Colonic mucosa (tissue), 4 donors: ENCODE data around the gene MAP3K7. TPM values are rescaled to one million over a fixed set of nuclear protein-coding genes. Genes with fewer than 3 reads are reported as not detected.

Experiments used
- DNase-seq: peaks from one replicate; pipeline ENCODE4 v3.0.0-alpha.2; 2020
- H3K27ac ChIP-seq: fragments of 200-600 bp; one replicate; pipeline ENCODE4 v1.8.0; 2021
- H3K27me3 ChIP-seq: fragments of 200-600 bp; one replicate; pipeline ENCODE4 v1.8.0; 2021
- H3K36me3 ChIP-seq: fragments of 200-600 bp; one replicate; pipeline ENCODE4 v1.8.0; 2021
- H3K4me1 ChIP-seq: fragments of 200-600 bp; one replicate; pipeline ENCODE4 v1.8.0; 2021; ENCODE audit warnings: mild to moderate bottlenecking
- H3K4me3 ChIP-seq: fragments of 200-600 bp; one replicate; pipeline ENCODE4 v1.8.0; 2021
- H3K9ac ChIP-seq, 2 donors: one replicate each; pipeline ENCODE4 v1.7.0; 2013; ENCODE audit warnings: control low read depth in 2 of 2, low read depth in 2 of 2, low read length in 2 of 2
- H3K9me3 ChIP-seq: fragments of 200-600 bp; one replicate; pipeline ENCODE4 v1.8.0; 2021
- CTCF ChIP-seq: fragments of 200-600 bp; IDR thresholded peaks from one replicate; pipeline ENCODE4 v1.8.0; 2022; ENCODE audit warnings: antibody characterized with exemption, mild to moderate bottlenecking
- intact Hi-C: fragments of 100-400 bp; cut with DNase I; formaldehyde crosslinking; loops from one replicate; pipeline ENCODE4 v1.14.1; 2022
- total RNA-seq, 2 donors: library from RNA; stranded (reverse); fragmentation: NEBNext Ultra II Directional in 1 of 2; extraction: Animal tissue kit (Norgen Biotek cat#: 25700) in 1 of 2; gene quantifications; one replicate each; pipeline ENCODE4 v1.2.1, GENCODE V29; 2021
- donor health status: healthy.
- donor health status: DM: no; HTN: no; CAD: no.
- donor health status: DM: no; HTN: no; CAD: no.

MAP3K7 gene
- total RNA-seq, 2 donors from 2014 or later = 18.2 to 19.4 TPM

DNA sequence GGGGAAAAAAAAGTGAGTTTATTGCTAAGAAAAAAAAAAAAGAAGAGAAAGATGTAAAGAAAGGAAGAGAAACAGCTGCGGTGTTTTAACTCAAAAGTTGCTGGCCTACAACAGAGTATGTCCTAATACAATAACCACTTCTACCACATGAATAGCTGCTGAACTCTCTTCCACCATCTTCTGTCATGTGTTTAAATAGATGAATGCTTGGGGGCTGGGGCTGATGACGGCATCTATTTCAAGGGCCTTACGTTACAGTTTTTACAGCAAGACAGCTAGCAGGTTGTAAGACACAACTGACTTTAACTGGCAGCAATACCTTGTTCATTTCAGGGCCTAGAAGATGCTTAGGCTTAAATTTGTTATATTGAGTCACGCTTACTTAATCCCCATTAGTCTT is 50.4 kb downstream of the MAP3K7 start:
- Histone ChIP-seq H3K27ac (no peak overlapping the region), H3K27me3 (no peaks in the 10 kb centered on the region), H3K9me3 (no peaks in the 10 kb centered on the region), H3K36me3 (no peaks in the 10 kb centered on the region), H3K4me3 (no peak overlapping the region), H3K4me1 (no peaks in the 10 kb centered on the region), H3K9ac (no peak overlapping the region)
- no peak for TF ChIP-seq CTCF
- intact Hi-C loops = no loop called here
- no peak for DNase-seq

DNA sequence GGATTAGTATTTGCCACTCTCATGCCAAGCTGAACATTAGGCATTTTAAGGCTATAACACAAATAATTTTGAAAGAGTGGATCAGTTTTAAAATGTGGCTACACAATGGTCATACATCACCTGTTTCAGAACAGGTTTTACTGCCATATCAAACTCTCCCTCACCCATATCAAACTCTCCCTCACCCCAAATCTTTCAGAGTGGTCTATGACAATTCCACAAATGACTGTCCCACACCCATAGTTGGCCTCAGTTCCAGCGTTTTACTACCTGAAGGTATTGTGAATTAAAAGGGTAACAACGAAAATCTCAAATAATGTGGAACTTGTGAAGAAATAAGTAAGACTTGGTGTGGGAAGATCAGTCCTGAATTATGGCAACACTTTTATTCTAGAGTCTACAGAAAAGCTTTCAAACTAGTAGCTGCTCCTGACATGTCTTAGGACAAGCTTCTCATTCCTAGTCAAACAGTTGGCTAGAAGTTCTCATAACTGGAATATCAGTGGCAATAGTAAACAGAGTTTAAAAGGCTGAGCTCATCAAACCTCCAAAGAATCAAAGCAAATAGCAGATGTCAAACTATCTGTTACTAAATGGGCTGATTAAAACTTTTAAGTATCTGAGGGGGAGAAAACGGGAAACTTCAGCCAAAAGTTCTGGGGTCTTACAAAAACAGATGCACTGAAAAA is 52.4 kb downstream of the MAP3K7 start:
- H3K36me3 ChIP-seq = no peaks in the 10 kb centered on the region

DNA sequence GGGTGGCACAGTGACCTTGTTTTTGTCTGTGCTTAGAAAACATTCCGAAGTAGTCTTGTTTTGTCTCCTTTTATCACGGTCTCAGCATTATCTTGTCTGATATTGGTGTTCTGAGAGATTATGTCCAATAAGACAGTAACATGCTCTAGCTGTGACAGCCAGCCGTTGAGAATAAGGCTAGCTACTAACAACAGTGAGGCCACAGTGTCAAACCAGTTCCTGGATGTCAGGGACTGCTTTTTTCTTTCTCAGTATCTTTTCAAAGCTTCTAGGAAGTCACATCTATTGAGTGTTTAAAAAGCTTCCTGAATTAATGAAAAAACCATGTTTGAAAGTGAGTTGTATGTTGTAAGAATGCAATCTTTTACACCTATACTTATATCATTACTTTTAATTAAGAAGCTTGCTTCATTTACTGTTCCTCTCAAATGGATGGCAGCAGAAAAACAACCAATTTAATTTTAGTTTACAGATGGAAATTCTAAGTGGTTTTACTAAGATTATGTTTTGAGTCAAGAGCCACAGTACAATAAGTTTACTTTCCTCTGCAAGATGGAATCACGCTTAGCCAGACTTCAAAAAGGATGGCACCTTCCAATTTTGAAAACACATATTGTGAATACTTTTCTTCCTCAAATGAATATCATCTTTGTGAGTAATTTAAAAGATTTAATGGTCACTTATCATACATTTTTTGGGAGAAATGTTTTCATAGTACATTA is 53.1 kb downstream of the MAP3K7 start:
- H3K4me3 ChIP-seq = no peak overlapping the region
- no peak for TF ChIP-seq CTCF
- H3K27ac ChIP-seq = no peak overlapping the region
- no peaks in the 10 kb centered on the region for H3K36me3 ChIP-seq
- DNase-seq = no peak
- no peaks in the 10 kb centered on the region for H3K27me3 ChIP-seq
- intact Hi-C loops = no loop called here
- no peaks in the 10 kb centered on the region for H3K9me3 ChIP-seq
- H3K9ac ChIP-seq = no peak overlapping the region
- H3K4me1 ChIP-seq = no peaks in the 10 kb centered on the region

More for the DNA sequence above, 52.4 kb downstream of the MAP3K7 start:
- H3K27ac ChIP-seq = no peak overlapping the region
- H3K4me3 ChIP-seq = no peak overlapping the region
- H3K27me3 ChIP-seq = no peaks in the 10 kb centered on the region
- no peak for DNase-seq
- no peaks in the 10 kb centered on the region for H3K9me3 ChIP-seq
- intact Hi-C loops = no loop called here
- TF ChIP-seq CTCF = no peak
- H3K9ac ChIP-seq = no peak overlapping the region
- no peaks in the 10 kb centered on the region for H3K4me1 ChIP-seq

- no peak overlapping the region for H3K27ac ChIP-seq
- H3K9ac ChIP-seq = no peak overlapping the region
- intact Hi-C loops = no loop called here
- no peaks in the 10 kb centered on the region for H3K36me3 ChIP-seq
- no peak for DNase-seq
- H3K4me3 ChIP-seq = no peak overlapping the region
- TF ChIP-seq CTCF = no peak
- no peaks in the 10 kb centered on the region for H3K9me3 ChIP-seq
- H3K4me1 ChIP-seq = no peaks in the 10 kb centered on the region
- no peaks in the 10 kb centered on the region for H3K27me3 ChIP-seq
Observed at GRCh38 chr6:90530882-90531281, 56.0 kb downstream of the MAP3K7 start.

- no peak overlapping the region for H3K4me3 ChIP-seq
- H3K9me3 ChIP-seq = no peaks in the 10 kb centered on the region
- no peak for DNase-seq
- no peak overlapping the region for H3K27ac ChIP-seq
- no peak for TF ChIP-seq CTCF
- no peaks in the 10 kb centered on the region for H3K4me1 ChIP-seq
- no peaks in the 10 kb centered on the region for H3K27me3 ChIP-seq
- H3K9ac ChIP-seq = no peak overlapping the region
- intact Hi-C loops = no loop called here
- peaks cover 5% of the 10 kb centered on the region for H3K36me3 ChIP-seq
Observed at GRCh38 chr6:90525421-90525820, 61.5 kb downstream of the MAP3K7 start.
